A549 (cell line): Measurements from ENCODE around the gene CLPTM1. TPM values are rescaled to one million over a fixed set of nuclear protein-coding genes. Genes with fewer than 3 reads are reported as not detected.

Experiments used
- ATAC-seq, 2 experiments: fragments of 200-7000 bp in 1 of 2; fragments of >200 bp in 1 of 2; cut with Nextera tagmentation in 1 of 2; cut with Tn5 transposase in 1 of 2; 3 replicates each; pipeline versions ENCODE4 v1.8.0 to v1.9.1; 2018 to 2020; ENCODE audit warnings: mild to moderate bottlenecking in 1 of 2, moderate library complexity in 1 of 2
- CTCF ChIA-PET: fragments of 300-600 bp; sonication (Branson Sonifier 250); formaldehyde crosslinking; extraction: SDS; loops from one replicate; lab custom pipeline; 2021; ENCODE audit warnings: antibody characterized with exemption, inconsistent platforms; lab: Yijun Ruan, JAX
- POLR2A ChIA-PET: fragments of 350-600 bp; formaldehyde crosslinking; extraction: SDS; loops from one replicate; lab custom pipeline; 2021; ENCODE audit warnings: antibody characterized with exemption, inconsistent platforms; lab: Yijun Ruan, JAX
- DNase-seq, 2 experiments: peaks; one replicate each; pipeline versions ENCODE4 v3.0.0 to v3.0.0-alpha.2; 2011 to 2016; ENCODE audit warnings: low read depth in 1 of 2, low spot score in 1 of 2
- FAIRE-seq: peaks from 2 replicates; lab custom pipeline; 2011; peaks lifted over from hg19 to GRCh38; lab: Jason Lieb, UNC
- H3K27ac ChIP-seq, 2 experiments: fragments of >200 bp; sonication (Bioruptor Twin); formaldehyde crosslinking; 3 replicates each; pipeline ENCODE4 v1.5.1; 2016 to 2017
- H3K4me1 ChIP-seq: fragments of >200 bp; sonication (Bioruptor Twin); formaldehyde crosslinking; 3 replicates; pipeline ENCODE4 v1.6.1; 2016
- H3K4me2 ChIP-seq: fragments of >200 bp; sonication (Bioruptor Twin); formaldehyde crosslinking; 3 replicates; pipeline ENCODE4 v1.6.1; 2016
- H3K4me3 ChIP-seq: fragments of >200 bp; sonication (Bioruptor Twin); formaldehyde crosslinking; 3 replicates; pipeline ENCODE4 v1.5.1; 2016
- H3K9me3 ChIP-seq: fragments of >200 bp; sonication (Bioruptor Twin); formaldehyde crosslinking; 3 replicates; pipeline ENCODE4 v1.6.1; 2016
- BHLHE40 ChIP-seq: IDR thresholded peaks from 2 replicates; pipeline ENCODE4 v1.6.1; 2012; ENCODE audit warnings: low read depth, low read length, inconsistent platforms
- CBX8 ChIP-seq: fragments of 200-600 bp; sonication (generic); IDR thresholded peaks from 2 replicates; pipeline ENCODE4 v1.6.1; 2016
- CHD2 ChIP-seq: fragments of 150-350 bp; IDR thresholded peaks from 2 replicates; pipeline ENCODE4 v1.6.1; 2014; ENCODE audit warnings: low read length; ENCODE audit not compliant: partially characterized antibody
- CHD4 ChIP-seq: fragments of 200-600 bp; sonication (generic); IDR thresholded peaks from 2 replicates; pipeline ENCODE4 v1.6.1; 2016; ENCODE audit warnings: antibody characterized with exemption, mild to moderate bottlenecking, borderline replicate concordance
- EHF ChIP-seq: fragments of 250-450 bp; sonication (Bioruptor Pico); IDR thresholded peaks from 2 replicates; pipeline ENCODE4 v1.5.0; 2020; ENCODE audit warnings: mild to moderate bottlenecking
- EHMT2 ChIP-seq: fragments of 200-600 bp; sonication (generic); IDR thresholded peaks from 2 replicates; pipeline ENCODE4 v1.6.1; 2016; ENCODE audit warnings: antibody characterized with exemption, low read depth, mild to moderate bottlenecking, moderate library complexity
- ELK1 ChIP-seq: fragments of 150-350 bp; IDR thresholded peaks from 2 replicates; pipeline ENCODE4 v1.6.1; 2014; ENCODE audit warnings: low read depth, mild to moderate bottlenecking, low read length
- EP300 ChIP-seq, 2 experiments: fragments of >200 bp; sonication (Bioruptor Twin); formaldehyde crosslinking; IDR thresholded peaks; 2 replicates in 1 of 2; 3 replicates in 1 of 2; pipeline ENCODE4 v1.6.1; 2016 to 2017
- ESRRA ChIP-seq: fragments of 150-350 bp; IDR thresholded peaks from 2 replicates; pipeline ENCODE4 v1.6.1; 2014; ENCODE audit warnings: mild to moderate bottlenecking, low read length, borderline replicate concordance
- FOXS1 ChIP-seq: fragments of 250-450 bp; sonication (Bioruptor Pico); IDR thresholded peaks from 2 replicates; pipeline ENCODE4 v1.5.0; 2020; ENCODE audit warnings: mild to moderate bottlenecking, moderate library complexity
- HES2 ChIP-seq: fragments of >200 bp; sonication (Bioruptor Twin); formaldehyde crosslinking; IDR thresholded peaks from 2 replicates; pipeline ENCODE4 v1.6.1; 2016
- HEYL ChIP-seq: fragments of 250-450 bp; sonication (Bioruptor Pico); IDR thresholded peaks from 2 replicates; pipeline ENCODE4 v1.8.0; 2021; ENCODE audit warnings: mild to moderate bottlenecking, moderate library complexity
- HMGXB4 ChIP-seq: fragments of 250-450 bp; sonication (Bioruptor Pico); IDR thresholded peaks from 2 replicates; pipeline ENCODE4 v1.5.0; 2021; ENCODE audit warnings: mild to moderate bottlenecking, moderate library complexity, borderline replicate concordance
- HOXB5 ChIP-seq: fragments of 250-450 bp; sonication (Bioruptor Pico); IDR thresholded peaks from 2 replicates; pipeline ENCODE4 v1.5.0; 2020; ENCODE audit warnings: mild to moderate bottlenecking, moderate library complexity
- MAFK ChIP-seq: fragments of 450-650 bp; IDR thresholded peaks from 2 replicates; pipeline ENCODE4 v1.6.1; 2014; ENCODE audit not compliant: partially characterized antibody
- NPAS2 ChIP-seq: fragments of 250-450 bp; sonication (Bioruptor Pico); IDR thresholded peaks from 2 replicates; pipeline ENCODE4 v1.8.0; 2022; ENCODE audit warnings: mild to moderate bottlenecking, moderate library complexity, borderline replicate concordance
- NR3C1 ChIP-seq: fragments of >200 bp; sonication (Bioruptor Twin); formaldehyde crosslinking; IDR thresholded peaks from 3 replicates; pipeline ENCODE4 v1.6.1; 2017
- PBX3 ChIP-seq: IDR thresholded peaks from 2 replicates; pipeline ENCODE4 v1.6.1; 2012
- POLR2A ChIP-seq: IDR thresholded peaks from 2 replicates; pipeline ENCODE4 v1.6.1; 2012; ENCODE audit warnings: mild to moderate bottlenecking, low read length
- RARB ChIP-seq: fragments of 250-450 bp; sonication (Bioruptor Pico); IDR thresholded peaks from 2 replicates; pipeline ENCODE4 v1.8.0; 2021; ENCODE audit warnings: mild to moderate bottlenecking, moderate library complexity
- RCOR1 ChIP-seq: fragments of 150-350 bp; IDR thresholded peaks from 2 replicates; pipeline ENCODE4 v1.6.1; 2014; ENCODE audit warnings: antibody characterized with exemption, low read length, low read depth
- RFX5 ChIP-seq: fragments of 450-650 bp; IDR thresholded peaks from 2 replicates; pipeline ENCODE4 v1.7.1; 2014; ENCODE audit warnings: antibody characterized with exemption, mild to moderate bottlenecking, moderate library complexity
- SMC3 ChIP-seq: fragments of >200 bp; sonication (Bioruptor Twin); formaldehyde crosslinking; IDR thresholded peaks from 3 replicates; pipeline ENCODE4 v1.6.1; 2018; ENCODE audit warnings: inconsistent platforms
- SREBF2 ChIP-seq: fragments of 450-650 bp; IDR thresholded peaks from 2 replicates; pipeline ENCODE4 v1.6.1; 2014; ENCODE audit warnings: mild to moderate bottlenecking, moderate library complexity
- TP53 ChIP-seq: fragments of 250-450 bp; sonication (Bioruptor Pico); IDR thresholded peaks from 2 replicates; pipeline ENCODE4 v1.5.0; 2021; ENCODE audit warnings: mild to moderate bottlenecking, moderate library complexity
- ZFP36 ChIP-seq: fragments of 450-650 bp; IDR thresholded peaks from 2 replicates; pipeline ENCODE4 v1.6.1; 2014; ENCODE audit warnings: borderline replicate concordance; ENCODE audit not compliant: partially characterized antibody
- ZSCAN20 ChIP-seq: fragments of 250-450 bp; sonication (Bioruptor Pico); IDR thresholded peaks from 2 replicates; pipeline ENCODE4 v1.8.0; 2022; ENCODE audit warnings: mild to moderate bottlenecking, moderate library complexity
- WGBS: methylation state at CpG from one replicate; pipeline ENCODE4 v1.1.6; 2017; ENCODE audit errors: missing lambda C conversion rate; 5-methylcytosine and 5-hydroxymethylcytosine counted together
- polyA plus RNA-seq, 4 experiments: library from polyadenylated mRNA; depleted of rRNA in 3 of 4; stranded (reverse); fragments of >200 nt; fragmentation: RNase III in 1 of 4; extraction: RNeasy Plus Mini Kit Qiagen cat#74134 plus additional on column Dnase treatment in 1 of 4; gene quantifications; 2 replicates in 3 of 4; 3 replicates in 1 of 4; pipeline ENCODE4 v1.2.3, GENCODE V29; 2011 to 2017

CLPTM1 gene
- polyA plus RNA-seq, 2 of the 4 experiments (the other 2 are of a cell fraction): 99.3 to 188 TPM

GRCh38 chr19:44957526-44957925 is 2.3 kb downstream of the CLPTM1 start:
- Histone ChIP-seq H3K27ac (no peak overlapping the region), H3K9me3 (no peaks in the 10 kb centered on the region), H3K4me3 (no peak overlapping the region), H3K4me1 (peaks cover 23% of the 10 kb centered on the region), H3K4me2 (0 out of 3 replicates have a peak overlapping the region, but pooled peaks have one; percentile 93)
- CTCF ChIA-PET: interaction anchor here (0.6 to 3.2 kb wide), 11 partner anchors 9 to 295 kb away, joined by 3 to 15 read pairs (median 3); no protein-coding TSS in a partner anchor
- 93% methylated on average over 7 of the region's 7 CpGs for WGBS
- TF ChIP-seq CBX8 (no peak), MAFK (no peak), POLR2A (no peak), SMC3 (no peak), ELK1 (no peak), PBX3 (no peak), ZSCAN20 (CRISPR knock-in tag) (no peak), EHMT2 (no peak), HEYL (CRISPR knock-in tag) (no peak), CHD4 (no peak), HES2 (no peak), RCOR1 (no peak), FOXS1 (no peak), ESRRA (no peak)
- ATAC-seq (no peak), FAIRE-seq (no peak), DNase-seq (no peak)
- POLR2A ChIA-PET: interaction anchor here (0.6 kb wide), 1 partner anchor 31 kb away, joined by 3 read pairs; no protein-coding TSS in a partner anchor

GRCh38 chr19:44958090-44958489 is 2.9 kb downstream of the CLPTM1 start:
- Histone ChIP-seq H3K4me2 (no peak overlapping the region), H3K27ac (no peak overlapping the region), H3K4me1 (peaks cover 23% of the 10 kb centered on the region), H3K9me3 (no peaks in the 10 kb centered on the region), H3K4me3 (no peak overlapping the region)
- DNase-seq (no peak), FAIRE-seq (no peak), ATAC-seq (no peak)
- TF ChIP-seq ELK1 (no peak), ZFP36 (no peak), NR3C1 (no peak), SREBF2 (no peak), HMGXB4 (no peak), RFX5 (no peak), PBX3 (no peak), BHLHE40 (no peak), RARB (no peak), EHF (CRISPR knock-in tag) (no peak), CHD2 (no peak), TP53 (CRISPR knock-in tag) (no peak), HOXB5 (CRISPR knock-in tag) (no peak), NPAS2 (no peak), EP300 (IDR thresholded peaks at IDR 0.05) (no peak)
- CTCF ChIA-PET: interaction anchor here (0.6 to 3.2 kb wide), 9 partner anchors 9 to 387 kb away, joined by 3 to 15 read pairs (median 3); no protein-coding TSS in a partner anchor
- POLR2A ChIA-PET: no interaction called here
- 87% methylated on average over 9 of the region's 9 CpGs for WGBS
